Activated T-cell treated with anti-CD3 and anti-CD28 coated beads for 48 hours (primary cell): ENCODE measurements around the gene CTIF.

Source experiments
- DNase-seq: peaks from one replicate; pipeline ENCODE4 v3.0.0-alpha.2; 2020; ENCODE audit warnings: low read depth

CTIF gene

DNA sequence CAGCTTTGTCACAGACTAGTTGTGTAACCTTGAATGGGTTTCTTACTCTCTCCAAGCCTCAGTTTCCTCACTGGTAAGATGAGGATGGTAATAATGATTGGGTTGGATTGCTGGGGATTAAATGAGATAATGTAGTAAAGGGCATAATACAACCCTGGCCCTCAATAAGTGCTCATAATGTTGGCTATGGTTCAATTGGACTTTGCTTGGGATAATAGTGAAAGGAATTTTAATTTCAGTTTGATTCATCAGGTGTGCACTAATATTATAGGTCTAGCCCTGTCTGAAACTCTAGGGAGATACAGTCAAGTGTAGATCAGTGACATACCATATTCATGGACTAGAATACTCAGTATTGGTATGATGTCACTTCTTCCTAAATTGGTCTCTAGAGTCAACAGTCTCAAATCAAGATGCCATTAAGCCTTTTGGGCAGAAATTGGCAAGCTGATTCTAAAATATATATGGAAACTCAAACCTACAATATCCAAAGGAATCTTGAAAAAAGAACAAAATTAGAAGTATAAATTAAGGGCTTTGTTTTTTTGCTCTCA lies 250.5 kb downstream of the CTIF start:
- no peak for DNase-seq

DNA sequence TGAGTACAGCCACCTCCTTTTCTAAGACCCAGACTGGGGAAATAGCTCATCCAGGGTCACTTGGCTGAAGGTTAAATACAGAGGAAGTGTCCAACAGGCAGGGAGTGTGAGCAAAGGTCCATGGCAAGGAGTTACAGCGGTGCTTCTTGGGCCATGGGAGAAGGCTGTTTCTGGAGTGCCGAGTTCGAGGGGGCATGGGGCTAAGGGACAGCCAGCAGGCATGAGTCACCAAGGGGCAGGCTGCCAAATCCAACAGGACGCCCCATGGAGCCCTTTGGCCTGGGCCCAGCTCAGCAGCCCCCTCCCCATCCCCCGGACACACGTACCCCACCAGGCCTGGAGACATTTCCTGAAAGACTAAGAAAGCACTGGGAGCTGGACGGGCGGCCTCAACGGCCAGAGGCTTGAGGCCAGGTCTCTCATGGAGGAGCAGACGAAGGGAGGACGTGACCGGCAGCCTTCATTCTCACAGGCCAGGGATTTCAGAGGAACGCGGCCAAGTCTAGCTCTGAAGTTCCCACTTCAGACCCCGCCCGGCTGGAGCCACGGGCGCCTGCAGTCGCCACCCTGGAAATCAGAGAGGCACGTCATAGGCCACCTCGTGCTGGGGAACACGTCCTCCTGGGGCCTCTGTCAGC lies 251.5 kb downstream of the CTIF start:
- no peak for DNase-seq

GRCh38 chr18:48790869-48791635 lies 252.2 kb downstream of the CTIF start:
- no peak for DNase-seq

- DNase-seq = no peak
Observed at GRCh38 chr18:48791636-48792105, 252.8 kb downstream of the CTIF start.

- DNase-seq = no peak
Observed at GRCh38 chr18:48792141-48792540, 253.3 kb downstream of the CTIF start.

GRCh38 chr18:48792611-48793380 lies 254.0 kb downstream of the CTIF start:
- no peak for DNase-seq

DNA sequence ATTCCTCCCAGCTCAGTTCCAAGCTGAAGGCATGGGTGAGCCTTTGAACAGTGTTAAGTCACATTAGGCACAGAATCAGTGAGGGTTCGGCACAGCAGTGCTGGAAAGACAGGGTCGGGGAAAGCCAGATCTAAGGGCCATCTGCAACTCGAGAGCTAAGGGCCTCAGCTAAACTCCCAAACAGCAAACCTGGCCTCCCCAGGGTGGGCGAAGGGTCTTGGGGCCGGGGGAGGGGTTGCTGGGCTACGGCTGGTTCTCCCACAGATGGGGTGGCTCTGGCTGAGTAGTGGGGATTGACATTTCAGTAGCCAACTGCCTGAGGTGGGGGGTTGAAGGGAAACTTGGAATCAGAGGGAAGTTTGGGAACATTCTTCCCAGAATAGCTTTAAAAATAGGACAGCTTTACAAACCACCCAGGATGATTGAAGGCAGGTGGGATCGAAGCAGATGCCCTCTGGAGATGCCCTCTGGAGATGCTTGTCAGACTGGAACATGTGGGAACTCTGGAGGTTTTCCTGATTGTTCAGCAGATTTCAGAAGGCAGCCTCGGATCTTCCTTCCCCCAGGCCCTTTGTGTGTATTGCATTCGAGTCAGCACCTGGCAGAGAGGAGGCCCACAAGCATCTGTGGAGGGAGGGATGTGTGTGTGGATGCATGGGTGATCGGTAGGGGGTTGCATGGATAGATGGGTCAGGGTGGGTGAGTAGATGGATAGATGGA lies 255.6 kb downstream of the CTIF start:
- DNase-seq = no peak

DNA sequence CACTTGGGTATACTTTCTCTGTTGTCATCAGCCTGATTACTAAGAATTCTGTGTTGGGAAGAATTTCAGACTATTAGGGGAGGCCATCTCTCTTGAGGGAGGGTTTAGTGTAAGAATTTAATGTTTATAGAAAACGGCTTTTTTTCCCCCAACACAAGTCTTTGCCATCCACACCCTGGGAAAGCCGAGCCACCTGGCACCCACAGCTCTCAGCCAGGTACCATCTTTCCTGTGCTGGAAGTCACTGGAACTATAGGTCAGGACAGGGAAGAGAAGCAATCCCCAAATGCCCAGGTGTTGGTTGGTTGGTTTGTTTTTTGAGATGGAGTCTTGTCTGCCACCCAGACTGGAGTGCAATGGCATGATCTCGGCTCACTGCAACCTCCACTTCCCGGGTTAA lies 256.9 kb downstream of the CTIF start:
- DNase-seq = no peak

GRCh38 chr18:48796491-48797205 lies 257.8 kb downstream of the CTIF start:
- no peak for DNase-seq

GRCh38 chr18:48797841-48798255 lies 259.0 kb downstream of the CTIF start:
- DNase-seq = no peak

DNA sequence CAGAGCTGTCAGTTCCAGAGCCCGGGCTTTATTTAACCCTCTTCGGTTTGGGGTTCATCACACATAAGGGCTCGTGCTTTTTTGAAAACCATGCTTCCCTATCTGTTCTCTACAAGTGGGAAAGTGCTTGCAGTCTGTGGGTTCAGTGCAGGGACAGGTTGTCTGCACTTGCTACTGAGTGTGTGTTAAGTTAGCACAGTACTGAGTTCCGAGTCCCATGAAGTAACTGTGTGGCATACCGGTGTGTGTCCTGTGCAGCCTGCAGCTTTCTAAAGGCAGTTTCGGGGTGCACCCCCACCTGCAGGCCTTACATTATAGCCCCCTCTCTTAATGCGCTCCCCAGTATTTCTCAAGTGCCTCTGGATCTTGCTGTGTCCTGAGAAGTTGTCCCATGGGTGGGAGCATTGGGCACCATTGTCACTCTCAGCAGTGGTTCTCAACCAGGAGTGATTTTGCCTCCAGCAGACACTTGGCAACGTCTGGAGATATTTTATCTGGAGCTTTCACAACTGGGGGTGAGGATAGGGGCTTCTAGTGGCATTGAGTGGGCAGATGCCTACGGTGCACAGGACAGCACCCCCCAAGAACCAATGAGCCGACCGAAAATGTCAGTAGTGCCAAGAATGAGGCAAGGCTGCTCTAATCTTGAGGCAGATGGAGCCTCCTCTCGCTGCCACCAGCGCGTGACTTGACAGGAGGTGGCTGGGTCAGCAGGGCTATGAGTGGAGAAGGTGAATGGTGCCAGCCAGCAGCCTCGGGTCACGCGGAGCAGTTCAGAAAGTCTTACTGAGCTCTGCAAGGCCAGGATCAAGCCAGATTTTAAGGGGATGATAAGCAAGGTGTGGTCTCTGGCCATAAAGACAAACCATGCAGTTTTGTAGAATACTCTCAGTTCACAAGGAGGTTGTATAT lies 259.8 kb downstream of the CTIF start:
- DNase-seq = no peak

GRCh38 chr18:48799724-48800315 lies 261.0 kb downstream of the CTIF start:
- DNase-seq = no peak

- no peak for DNase-seq
Observed at GRCh38 chr18:48800466-48800865, 261.6 kb downstream of the CTIF start.

- DNase-seq = no peak
Observed at GRCh38 chr18:48800876-48801727, 262.3 kb downstream of the CTIF start.

DNA sequence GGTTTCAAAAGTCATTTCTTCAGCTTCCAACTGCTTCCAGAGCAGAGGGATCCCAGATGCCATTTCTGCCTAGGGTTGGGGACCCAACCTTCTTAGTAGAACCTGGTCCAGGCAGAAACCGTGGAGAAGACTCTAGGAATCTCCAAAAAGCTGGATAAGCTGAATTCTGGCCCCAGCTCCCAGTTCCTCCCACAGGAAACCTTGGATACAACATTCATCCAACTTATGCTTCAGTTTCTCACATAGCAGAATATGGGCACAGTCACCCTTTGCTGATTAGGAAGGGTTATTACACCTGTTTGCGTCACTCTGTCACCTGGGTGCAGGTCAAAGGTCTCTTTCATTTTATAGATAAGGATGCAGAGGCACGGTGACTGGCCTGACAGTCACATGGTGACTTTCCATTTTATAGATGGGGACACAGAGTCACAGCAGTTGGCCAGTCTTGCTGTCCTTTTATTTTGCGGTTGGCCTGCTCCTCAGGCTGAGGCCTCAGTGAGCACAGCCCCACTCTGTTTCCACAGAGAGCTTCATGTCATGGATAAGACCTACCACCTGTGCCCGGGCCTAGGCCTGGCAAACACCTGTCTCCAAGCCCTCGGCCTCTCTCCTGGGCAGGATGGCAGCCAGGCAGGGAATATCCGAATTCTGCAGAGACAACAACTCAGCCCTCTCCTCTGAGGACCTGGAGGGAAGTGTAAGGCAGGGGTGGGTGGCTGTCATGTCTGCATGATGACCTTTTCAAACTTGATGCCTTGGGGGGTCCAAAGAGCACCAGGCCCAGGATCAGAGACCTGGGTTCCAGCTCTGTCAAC lies 263.1 kb downstream of the CTIF start:
- no peak for DNase-seq

DNA sequence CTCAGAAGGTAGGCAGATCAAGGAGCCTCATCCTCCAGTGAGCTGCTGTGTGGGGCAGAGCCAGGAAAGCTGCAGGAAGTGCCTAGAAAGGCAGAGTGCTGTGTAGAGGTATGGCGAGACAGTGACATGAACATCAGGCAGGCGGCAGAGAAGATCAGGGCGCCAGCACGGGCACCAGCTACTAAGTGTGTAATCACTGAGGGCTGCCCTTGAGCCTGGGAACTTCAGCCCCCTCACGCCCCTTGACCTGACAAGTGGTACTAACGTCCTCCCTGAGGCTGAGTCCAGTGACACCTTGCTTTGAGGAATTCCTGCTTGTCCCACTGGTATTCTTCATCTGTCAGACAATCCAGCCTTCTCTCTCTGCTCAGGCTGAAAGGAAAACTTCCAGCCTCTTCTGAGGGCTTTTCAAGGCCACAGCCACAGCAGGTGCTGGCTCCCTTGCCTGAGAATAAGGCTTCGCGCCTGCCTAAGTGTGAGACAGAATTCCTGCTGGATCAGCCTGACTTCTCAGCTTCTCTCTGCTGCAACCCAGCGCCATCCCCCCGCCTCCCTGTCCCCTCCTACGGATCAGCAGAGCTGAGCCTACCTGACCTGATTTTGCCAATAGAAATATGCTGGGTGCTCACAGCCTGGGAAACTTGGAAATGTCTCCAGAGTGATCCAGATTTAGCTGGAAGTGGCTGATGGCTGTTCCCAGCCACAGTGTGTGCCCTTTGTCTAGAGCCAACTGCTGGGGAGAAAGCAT lies 263.9 kb downstream of the CTIF start:
- DNase-seq = no peak

GRCh38 chr18:48803518-48803917 lies 264.7 kb downstream of the CTIF start:
- no peak for DNase-seq
